Body of pancreas (tissue), 4 donors: ENCODE data around the gene TSR2. TPM values are rescaled to one million over a fixed set of nuclear protein-coding genes. Genes with fewer than 3 reads are reported as not detected.
"Not testable (repeated sequence)": the region's sequence is repeated elsewhere in the genome, so short reads cannot be mapped to it uniquely, and the experiment has no call there.

ENCODE experiments used
- ATAC-seq: fragments of 150-250 bp; one replicate; pipeline ENCODE4 v1.9.1; 2016
- DNase-seq, 4 donors: peaks; one replicate each; pipeline ENCODE4 v3.0.0-alpha.2; 2019
- H3K27ac ChIP-seq, 4 donors: fragments of 200-600 bp; sonication (generic); 1 replicate in 3 of 4; 2 replicates in 1 of 4; pipeline versions ENCODE4 v1.5.1 to v1.6.1; 2016 to 2019; ENCODE audit warnings: mild to moderate bottlenecking in 1 of 4, mixed read lengths in 1 of 4, moderate library complexity in 1 of 4
- H3K27me3 ChIP-seq, 2 donors: fragments of 200-600 bp; sonication (generic); one replicate each; pipeline ENCODE4 v1.6.0; 2016; ENCODE audit warnings: mild to moderate bottlenecking in 1 of 2
- H3K36me3 ChIP-seq, 2 donors: fragments of 200-600 bp; sonication (generic); replicated peaks in 1 of 2; 2 replicates each; pipeline ENCODE4 v1.5.1; 2016; ENCODE audit warnings: low read depth in 2 of 2; ENCODE audit not compliant: insufficient read depth in 1 of 2
- H3K4me1 ChIP-seq: fragments of 200-600 bp; sonication (generic); one replicate; pipeline ENCODE4 v1.6.0; 2016
- H3K4me3 ChIP-seq, 2 donors: fragments of 200-600 bp; sonication (generic); 1 replicate in 1 of 2; 2 replicates in 1 of 2; pipeline ENCODE4 v1.5.1; 2016 to 2019
- H3K9me3 ChIP-seq, 3 donors: fragments of 200-600 bp; sonication (generic); 1 replicate in 2 of 3; 2 replicates in 1 of 3; pipeline ENCODE4 v1.5.1; 2016
- CTCF ChIP-seq, 7 experiments: fragments of 450-650 bp in 4 of 7; fragments of 200-600 bp in 3 of 7; sonication (generic) in 3 of 7; IDR thresholded peaks; one replicate each; pipeline ENCODE4 v1.5.1; 2016 to 2019; ENCODE audit warnings: antibody characterized with exemption in 7 of 7
- POLR2A ChIP-seq, 3 donors: fragments of 450-650 bp; IDR thresholded peaks; one replicate each; pipeline ENCODE4 v1.6.1; 2016; ENCODE audit warnings: antibody characterized with exemption in 3 of 3, mild to moderate bottlenecking in 2 of 3
- WGBS, 2 donors: methylation state at CpG; one replicate each; pipeline ENCODE4 v1.1.5; 2017; 5-methylcytosine and 5-hydroxymethylcytosine counted together
- intact Hi-C: fragments of 100-400 bp; cut with DNase I; formaldehyde crosslinking; loops from one replicate; pipeline ENCODE4 v1.15.1; 2023
- total RNA-seq, 2 donors: library from RNA; depleted of rRNA; stranded (reverse); fragments of >200 nt; gene quantifications; one replicate each; pipeline ENCODE4 v1.1.0, GENCODE V29; 2016

TSR2 gene
- total RNA-seq, 2 donors from 2014 or later: 11.2 to 14.8 TPM

- 34 to 77% methylated on average over 6 to 16 of the region's 21 CpGs for WGBS, 2 donors
- no peak overlapping the region for H3K27ac ChIP-seq
- DNase-seq: no peak
- intact Hi-C loops: no loop called here
- no peak for ATAC-seq
- no peak overlapping the region for H3K4me3 ChIP-seq
- no peaks in the 10 kb centered on the region for H3K36me3 ChIP-seq
- peaks cover 13% of the 10 kb centered on the region for H3K4me1 ChIP-seq
- H3K9me3 ChIP-seq: no peaks in the 10 kb centered on the region
- H3K27me3 ChIP-seq: no peaks in the 10 kb centered on the region
- no peak for TF ChIP-seq CTCF (IDR thresholded peaks at IDR 0.05)
- no peak for TF ChIP-seq POLR2A (IDR thresholded peaks at IDR 0.05)
Observed at GRCh38 chrX:54482839-54483593, 42.8 kb downstream of the TSR2 start.

GRCh38 chrX:54483946-54484345 lies 43.7 kb downstream of the TSR2 start:
- Histone ChIP-seq H3K27me3 (no peaks in the 10 kb centered on the region), H3K9me3 (no peaks in the 10 kb centered on the region), H3K36me3 (no peaks in the 10 kb centered on the region), H3K4me1 (peaks cover 13% of the 10 kb centered on the region), H3K27ac (no peak overlapping the region), H3K4me3 (no peak overlapping the region)
- DNase-seq (no peak), ATAC-seq (no peak)
- intact Hi-C loops: no loop called here
- WGBS, 2 donors: 84 to 92% methylated on average over 7 to 9 of the region's 9 CpGs
- no peak for TF ChIP-seq CTCF (IDR thresholded peaks at IDR 0.05)
- no peak for TF ChIP-seq POLR2A (IDR thresholded peaks at IDR 0.05)

- no peak for DNase-seq
- Histone ChIP-seq H3K27ac (no peak overlapping the region), H3K9me3 (no peaks in the 10 kb centered on the region), H3K36me3 (no peaks in the 10 kb centered on the region), H3K27me3 (no peaks in the 10 kb centered on the region), H3K4me3 (no peak overlapping the region), H3K4me1 (peaks cover 6% of the 10 kb centered on the region)
- TF ChIP-seq POLR2A (IDR thresholded peaks at IDR 0.05): no peak
- no peak for TF ChIP-seq CTCF (IDR thresholded peaks at IDR 0.05)
- no peak for ATAC-seq
- WGBS, 2 donors: 79 to 80% methylated on average over 1 to 2 of the region's 3 CpGs
- intact Hi-C loops: no loop called here
Observed at GRCh38 chrX:54484666-54485065, 44.5 kb downstream of the TSR2 start.

GRCh38 chrX:54489819-54490218 lies 49.6 kb downstream of the TSR2 start:
- intact Hi-C loops, H3K4me1 ChIP-seq, H3K27ac ChIP-seq, ATAC-seq, H3K9me3 ChIP-seq, H3K36me3 ChIP-seq, H3K27me3 ChIP-seq, H3K4me3 ChIP-seq, DNase-seq: not testable (repeated sequence)
- 90 to 93% methylated on average over 5 of the region's 5 CpGs for WGBS, 2 donors

- no peak overlapping the region for H3K27ac ChIP-seq
- no peak overlapping the region for H3K4me3 ChIP-seq
- peaks cover 5% of the 10 kb centered on the region for H3K4me1 ChIP-seq
- no peaks in the 10 kb centered on the region for H3K27me3 ChIP-seq
- no peak for TF ChIP-seq POLR2A (IDR thresholded peaks at IDR 0.05)
- no peak for TF ChIP-seq CTCF (IDR thresholded peaks at IDR 0.05)
- intact Hi-C loops: no loop called here
- DNase-seq (no peak), ATAC-seq (no peak)
- H3K9me3 ChIP-seq: no peaks in the 10 kb centered on the region
- 70 to 72% methylated on average over 5 to 6 of the region's 6 CpGs for WGBS, 2 donors
- H3K36me3 ChIP-seq: no peaks in the 10 kb centered on the region
Observed at GRCh38 chrX:54492340-54492739, 52.1 kb downstream of the TSR2 start.
